Measurements from ENCODE around the gene CDKN2C. TPM values are rescaled to one million over a fixed set of nuclear protein-coding genes. Genes with fewer than 3 reads are reported as not detected.

CDKN2C gene
- total RNA-seq: 10 to 100 TPM; 18.4 to 20.7 TPM

GRCh38 chr1:50969611-50970508 is at the start of gene CDKN2C:
CDKN2C (plus strand) TSS chr1:50970245; CDS start chr1:50970369, 124 bp downstream.
- H3K27ac Mint-ChIP-seq: peak within 1 kb of the TSS; percentile 96
- peak; percentile 73 for DNase-seq
- intact Hi-C loops (cut with micrococcal nuclease): no loop called here
- peaks cover 7% of the 10 kb centered on the region for H3K36me3 Mint-ChIP-seq (ENCODE audit: low read depth)
- peak; percentile 32 for ATAC-seq
- H3K4me1 Mint-ChIP-seq (ENCODE audit: low read depth): peaks cover 21% of the 10 kb centered on the region
- H3K9me3 Mint-ChIP-seq: no peaks in the 10 kb centered on the region
- H3K27me3 Mint-ChIP-seq: peaks cover 3% of the 10 kb centered on the region
- TF ChIP-seq CTCF (IDR thresholded peaks at IDR 0.05): no peak
- ChIA-PET CTCF (interaction anchor here (1.0 to 3.7 kb wide), 8 partner anchors 9 to 219 kb away, joined by 3 to 26 read pairs (median 5); partner anchors contain the start of gene FAF1), POLR2A (interaction anchor here (0.7 to 4.2 kb wide), 8 partner anchors 8 to 266 kb away, joined by 3 to 46 read pairs (median 3); partner anchors contain the start of genes FAF1 and RNF11)
- H3K4me3 Mint-ChIP-seq: peak within 1 kb of the TSS; percentile 88

GRCh38 chr1:50920409-50920808 is 49.6 kb upstream of the CDKN2C start:
- Mint-ChIP-seq H3K27ac (no peak overlapping the region), H3K4me3 (no peak overlapping the region), H3K36me3 (ENCODE audit: low read depth) (peaks cover 27% of the 10 kb centered on the region), H3K4me1 (ENCODE audit: low read depth) (peaks cover 26% of the 10 kb centered on the region), H3K27me3 (no peaks in the 10 kb centered on the region), H3K9me3 (peaks cover 18% of the 10 kb centered on the region)
- ChIA-PET POLR2A (no interaction called here), CTCF (interaction anchor here (1.1 to 1.2 kb wide), 2 partner anchors 48 to 269 kb away, joined by 3 read pairs; no protein-coding TSS in a partner anchor)
- intact Hi-C loops (cut with micrococcal nuclease): no loop called here
- ATAC-seq (no peak), DNase-seq (no peak)
- TF ChIP-seq CTCF (IDR thresholded peaks at IDR 0.05): no peak

- Mint-ChIP-seq H3K27me3 (no peaks in the 10 kb centered on the region), H3K9me3 (peaks cover 18% of the 10 kb centered on the region), H3K27ac (no peak overlapping the region), H3K4me1 (ENCODE audit: low read depth) (peaks cover 27% of the 10 kb centered on the region), H3K36me3 (ENCODE audit: low read depth) (peaks cover 29% of the 10 kb centered on the region), H3K4me3 (no peak overlapping the region)
- intact Hi-C loops (cut with micrococcal nuclease): no loop called here
- no peak for TF ChIP-seq CTCF (IDR thresholded peaks at IDR 0.05)
- ATAC-seq (no peak), DNase-seq (no peak)
- CTCF ChIA-PET: interaction anchor here (1.1 to 1.2 kb wide), 2 partner anchors 48 to 268 kb away, joined by 3 read pairs; no protein-coding TSS in a partner anchor
- POLR2A ChIA-PET: interaction anchor here (0.7 kb wide), 1 partner anchor 54 kb away, joined by 4 read pairs; no protein-coding TSS in a partner anchor
Observed at GRCh38 chr1:50921029-50921428, 49.0 kb upstream of the CDKN2C start.

- Mint-ChIP-seq H3K36me3 (ENCODE audit: low read depth) (peaks cover 29% of the 10 kb centered on the region), H3K27ac (no peak overlapping the region), H3K9me3 (peaks cover 18% of the 10 kb centered on the region), H3K27me3 (no peaks in the 10 kb centered on the region), H3K4me3 (no peak overlapping the region), H3K4me1 (ENCODE audit: low read depth) (peaks cover 17% of the 10 kb centered on the region)
- ChIA-PET POLR2A (no interaction called here), CTCF (no interaction called here)
- intact Hi-C loops (cut with micrococcal nuclease): no loop called here
- DNase-seq: no peak
- no peak for ATAC-seq
- TF ChIP-seq CTCF (IDR thresholded peaks at IDR 0.05): no peak
Observed at GRCh38 chr1:50923564-50923963, 46.5 kb upstream of the CDKN2C start.
